A549 treated with Mapracorat at 1 μM for 4 hours (cell line): ENCODE measurements around the gene MID1. TPM values are rescaled to one million over a fixed set of nuclear protein-coding genes. Genes with fewer than 3 reads are reported as not detected.

Experiments
- total RNA-seq: library from RNA; stranded (reverse); fragments of 200-300 nt; extraction: Qiagen RNA extraction; gene quantifications from 5 replicates; pipeline ENCODE4 v1.2.3, GENCODE V29; 2022

Gene MID1
- total RNA-seq, result 20.5 to 43.2 TPM (median 33.0 TPM) in 5 replicates

DNA sequence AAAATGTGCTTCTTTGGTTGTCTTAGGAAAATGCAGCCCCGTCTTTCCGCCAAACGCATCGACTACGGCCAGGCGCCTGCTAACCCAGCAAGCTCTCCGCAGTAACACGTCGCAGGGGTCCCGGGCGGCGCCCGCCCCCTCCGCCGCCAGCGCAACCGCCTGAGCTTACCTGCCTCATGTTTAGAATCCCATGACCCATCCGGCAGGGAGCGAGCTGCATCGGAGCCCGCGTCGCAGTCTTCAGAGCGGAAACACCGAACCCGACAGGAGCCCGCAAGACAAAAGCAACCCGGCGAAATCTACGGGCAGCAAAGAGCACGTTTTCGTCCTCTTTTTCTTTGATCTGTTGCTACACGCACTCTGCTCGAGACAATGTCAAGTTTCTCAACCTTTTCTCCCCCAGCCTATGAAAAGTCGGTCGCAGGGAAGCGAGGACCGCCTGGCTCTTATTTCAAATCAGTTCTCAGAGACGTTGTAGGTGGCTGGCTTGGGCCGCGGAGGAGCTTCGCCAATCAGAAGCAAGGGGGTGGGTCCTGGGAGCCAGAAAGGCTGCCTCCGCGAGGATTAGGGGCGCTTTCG is at the start of gene MID1:
Gene MID1, minus strand, starts transcription at position 465 of the 579 bp plus-strand sequence. CDS start 53,038 bp downstream, outside the sequence.

